A549 treated with AZD9567 at 1 μM for 4 hours (cell line): ENCODE measurements around the gene ARFGAP1. TPM values are rescaled to one million over a fixed set of nuclear protein-coding genes. Genes with fewer than 3 reads are reported as not detected.

ENCODE experiments used
- total RNA-seq: library from RNA; stranded (reverse); fragments of 200-300 nt; extraction: Qiagen RNA extraction; gene quantifications from 5 replicates; pipeline ENCODE4 v1.2.3, GENCODE V29; 2022; ENCODE audit not compliant: insufficient read depth

ARFGAP1 gene
- total RNA-seq, result 64.0 to 81.6 TPM (median 75.4 TPM) in 5 replicates

GRCh38 chr20:63272105-63273058 is at the start of gene ARFGAP1:
Gene ARFGAP1, plus strand, starts transcription at chr20:63272813. Its CDS starts 2,768 bp downstream, at chr20:63275581.

GRCh38 chr20:63235399-63235983 is 37.1 kb upstream of the ARFGAP1 start, which contains the start of gene BIRC7:
Gene BIRC7, plus strand, starts transcription at chr20:63235905. Its CDS starts 192 bp downstream, at chr20:63236097.

DNA sequence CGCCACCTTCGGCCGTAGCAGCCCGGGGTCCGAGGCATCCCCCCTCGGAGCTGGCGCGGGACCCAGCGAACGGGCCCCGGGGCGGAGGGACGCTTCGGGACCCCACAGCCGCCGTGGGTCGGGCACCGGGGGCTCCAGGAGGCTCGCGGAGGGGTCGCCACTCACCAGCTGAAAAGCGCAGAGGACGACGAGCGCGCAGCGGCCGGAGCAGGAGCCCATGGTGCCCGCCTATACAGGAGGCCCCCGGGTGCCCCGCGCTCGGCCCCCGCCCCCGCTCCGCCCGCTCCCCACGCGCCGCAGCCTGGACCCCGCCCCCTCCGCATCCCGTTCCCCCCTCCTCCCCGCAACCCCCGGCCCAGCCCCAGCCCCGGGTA is 18.4 kb upstream of the ARFGAP1 start, which contains the start of gene NKAIN4:
NKAIN4 (minus strand) TSS at position 232 of the 374 bp plus-strand sequence; CDS start at position 219, 13 bp downstream.

GRCh38 chr20:63292904-63293303 is 20.3 kb downstream of the ARFGAP1 start, which contains the start of gene COL20A1:
Gene COL20A1, plus strand, starts transcription at chr20:63293186. Its CDS starts 1,922 bp downstream, at chr20:63295108.

Other genes with a start within 250 kb of the ARFGAP1 start
- 46.6 to 51.1 TPM (median 47.0 TPM) in 5 replicates for gene YTHDF1, start 56.7 kb upstream of the ARFGAP1 start, total RNA-seq
- gene BIRC7, start 36.9 kb upstream of the ARFGAP1 start, total RNA-seq, result 2.3 to 3.6 TPM (median 2.7 TPM) in 4 of 5 replicates, not detected in the other
- 3.4 to 6.3 TPM (median 4.4 TPM) in 5 replicates for gene NKAIN4, start 18.4 kb upstream of the ARFGAP1 start, total RNA-seq
- 0.79 to 1.2 TPM (median 0.96 TPM) in 4 of 5 replicates, not detected in the other for gene COL20A1, start 20.4 kb downstream of the ARFGAP1 start, total RNA-seq
- gene CHRNA4, start 88.5 kb downstream of the ARFGAP1 start, total RNA-seq, result 0.22 to 0.33 TPM (median 0.26 TPM) in 4 of 5 replicates, not detected in the other
- 0.46 to 0.77 TPM (median 0.50 TPM) in 4 of 5 replicates, not detected in the other for gene KCNQ2, start 199.8 kb downstream of the ARFGAP1 start, total RNA-seq
- gene EEF1A2, start 226.3 kb downstream of the ARFGAP1 start, total RNA-seq, result 120 to 184 TPM (median 152 TPM) in 5 replicates
- gene PPDPF, start 248.0 kb downstream of the ARFGAP1 start, total RNA-seq, result 265 to 354 TPM (median 319 TPM) in 5 replicates